Femur (tissue), 1 donor: Measurements from ENCODE around the gene PRELID2.
"Not testable (repeated sequence)": the region's sequence is repeated elsewhere in the genome, so short reads cannot be mapped to it uniquely, and the experiment has no call there.

Experiments used
- DNase-seq: peaks from one replicate; pipeline ENCODE4 v3.0.0-alpha.2; 2017

PRELID2 gene

DNA sequence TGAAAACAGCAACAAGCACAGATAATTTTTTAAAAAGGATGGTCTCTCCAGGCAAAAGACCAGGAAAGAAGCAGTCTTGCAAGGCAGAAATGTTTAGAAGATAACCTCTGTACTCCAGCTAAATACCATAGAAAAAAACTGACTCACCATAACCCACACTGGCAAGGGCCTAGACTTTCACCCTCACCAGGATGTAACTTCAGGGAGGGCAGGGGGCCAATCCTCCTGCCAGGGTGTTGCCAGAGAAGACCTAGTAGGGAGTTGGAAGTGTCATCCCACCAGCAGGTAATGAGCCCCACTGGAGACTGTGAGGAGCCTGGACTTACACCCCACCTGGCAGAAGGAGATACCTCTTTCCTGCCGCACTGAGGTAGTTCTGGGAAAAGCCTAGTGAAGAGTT is 97.6 kb downstream of the PRELID2 start:
- DNase-seq: no peak

DNA sequence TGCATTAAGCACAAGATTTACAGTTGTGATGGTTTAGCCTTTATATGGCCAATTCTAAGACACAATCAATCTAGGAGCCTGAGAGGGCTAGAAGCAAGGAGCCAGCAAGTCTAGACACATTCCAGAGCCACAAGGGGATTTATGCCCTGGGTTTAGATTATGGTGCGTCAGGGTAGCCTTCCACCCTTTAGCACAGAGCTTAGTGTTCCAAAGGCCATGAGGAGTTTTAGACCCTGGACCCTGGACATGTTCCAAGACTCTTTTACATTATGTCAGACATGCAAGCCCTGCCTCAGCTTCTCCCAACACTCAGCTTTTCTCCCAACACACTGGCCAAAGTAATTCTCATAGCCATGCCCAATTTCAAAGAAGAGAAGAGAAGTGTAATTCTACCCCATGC is 105.2 kb downstream of the PRELID2 start:
- not testable (repeated sequence) for DNase-seq

DNA sequence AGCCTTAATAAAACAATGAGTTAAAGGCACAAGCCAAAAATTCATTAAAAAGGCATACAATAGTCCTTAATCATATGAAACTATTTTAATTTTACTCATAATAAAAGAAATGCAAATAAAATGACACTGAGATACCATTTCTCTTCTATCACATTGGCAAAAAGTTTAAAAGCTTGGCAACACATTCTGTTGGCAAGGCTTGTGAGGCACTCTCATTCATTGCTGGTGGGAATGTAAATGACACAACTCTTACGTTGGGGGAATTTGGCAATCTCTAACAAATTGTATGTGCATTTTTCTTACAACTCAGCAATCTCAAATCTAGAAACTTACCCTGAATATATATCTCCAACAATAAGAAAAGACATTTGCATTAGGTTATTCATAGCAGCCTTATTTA is 111.6 kb downstream of the PRELID2 start:
- DNase-seq: no peak

DNA sequence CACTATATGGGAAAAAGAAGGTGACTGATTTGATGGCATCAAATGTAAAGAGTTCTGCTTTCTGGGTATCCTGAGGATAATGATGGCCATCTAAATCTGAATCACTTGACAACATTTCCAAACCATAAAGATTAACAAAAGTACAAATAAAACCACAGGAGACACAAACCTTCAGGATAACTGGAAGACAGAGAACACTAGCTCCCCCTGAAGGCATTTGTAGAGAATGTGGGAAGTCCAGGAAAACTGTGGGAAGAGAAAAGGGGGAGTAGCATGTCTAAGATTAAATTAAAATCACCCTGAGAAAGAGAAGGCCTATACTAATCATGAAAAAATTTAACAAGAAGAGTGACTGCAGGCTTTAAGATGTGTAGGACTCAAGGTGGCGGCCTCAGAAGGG is 116.2 kb downstream of the PRELID2 start:
- no peak for DNase-seq

DNA sequence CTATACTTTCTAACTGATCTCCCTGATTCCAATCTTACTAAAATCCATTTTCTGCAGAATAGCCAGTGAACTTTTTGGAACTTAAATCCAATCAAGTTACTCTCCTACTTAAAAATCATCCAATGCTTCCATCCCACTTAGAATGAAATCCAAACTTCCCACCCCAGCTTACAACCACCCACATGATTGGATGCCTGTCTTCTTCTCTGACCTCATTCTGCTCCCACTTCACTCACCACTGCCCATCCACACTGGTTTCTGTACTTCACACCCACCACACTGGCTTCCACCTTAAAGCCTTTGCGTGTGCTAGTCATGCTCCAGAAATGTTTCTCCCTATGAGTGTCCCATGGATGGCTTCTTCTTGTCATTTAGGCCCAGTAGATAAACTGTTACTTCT is 119.7 kb downstream of the PRELID2 start:
- DNase-seq: no peak

DNA sequence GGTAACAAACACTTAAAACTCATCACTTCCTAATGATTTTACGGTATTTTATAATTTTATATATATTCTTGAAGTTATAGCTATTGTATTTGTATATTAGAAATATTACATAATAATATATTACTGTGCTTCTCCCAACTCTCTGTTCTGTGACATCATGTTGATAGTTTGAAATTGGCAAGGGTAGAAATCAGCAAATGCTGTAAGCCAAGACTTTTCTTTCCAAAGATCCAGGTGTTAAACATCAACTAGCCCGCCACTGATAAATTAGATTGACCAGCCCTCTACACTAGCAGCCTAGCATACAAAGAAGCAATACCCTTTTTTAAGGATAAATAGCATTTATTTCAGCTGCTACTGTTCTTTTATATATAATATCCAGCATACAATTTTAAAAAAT is 122.9 kb downstream of the PRELID2 start:
- DNase-seq: no peak

DNA sequence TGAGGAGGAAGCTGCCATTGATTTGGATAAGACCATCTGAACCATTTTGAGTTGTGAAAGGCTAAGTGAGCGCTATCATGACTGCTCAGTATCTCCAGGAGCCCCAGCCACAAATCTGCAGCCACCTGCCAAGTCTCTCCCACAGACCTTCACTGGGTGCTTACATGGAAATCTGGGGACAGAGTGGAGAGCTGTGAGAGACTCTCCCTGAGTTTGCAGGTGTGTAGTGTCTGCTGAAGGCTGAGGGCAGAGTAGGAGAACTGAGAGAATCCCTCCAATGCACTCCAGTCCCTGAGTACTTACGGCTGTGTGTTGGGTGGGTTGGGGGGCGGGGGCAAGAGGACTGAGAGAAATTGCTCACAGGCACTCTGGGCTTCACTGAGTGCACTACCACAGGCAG is 123.7 kb downstream of the PRELID2 start:
- DNase-seq: no peak
